B cell (primary cell): ENCODE results near the gene ALG9. TPM values are rescaled to one million over a fixed set of nuclear protein-coding genes. Genes with fewer than 3 reads are reported as not detected.

Experiments used
- ATAC-seq: fragments of 200-7000 bp; cut with Tn5 transposase; one replicate; pipeline ENCODE4 v1.10.0; 2021; ENCODE audit warnings: low read depth, mild to moderate bottlenecking, moderate number of reproducible peaks, moderate library complexity
- CTCF ChIA-PET: fragments of 350-600 bp; sonication (Branson Sonifier 250); formaldehyde crosslinking; loops from one replicate; lab custom pipeline; 2021; ENCODE audit warnings: antibody characterized with exemption, inconsistent platforms; lab: Charles Lee
- POLR2A ChIA-PET: fragments of 350-600 bp; sonication (Branson Sonifier 250); formaldehyde crosslinking; loops from one replicate; lab custom pipeline; 2021; ENCODE audit warnings: antibody characterized with exemption; lab: Charles Lee
- DNase-seq: peaks from one replicate; pipeline ENCODE4 v3.0.0; 2013
- H2AFZ ChIP-seq: 2 replicates; pipeline ENCODE4 v1.6.1; 2012; ENCODE audit warnings: mild to moderate bottlenecking, low read depth, low read length; ENCODE audit not compliant: insufficient read depth, poor library complexity, severe bottlenecking
- H3K27ac ChIP-seq, 2 donors: 1 replicate in 1 of 2; 2 replicates in 1 of 2; pipeline ENCODE4 v1.5.1; 2012 to 2013; ENCODE audit warnings: low read length in 2 of 2, mild to moderate bottlenecking in 2 of 2, moderate library complexity in 1 of 2
- H3K27me3 ChIP-seq, 4 experiments: fragments of 200-600 bp in 1 of 4; sonication (generic) in 1 of 4; replicated peaks in 1 of 4; 1 replicate in 2 of 4; 2 replicates in 2 of 4; pipeline versions ENCODE4 v1.6.1 to v1.7.0; 2013 to 2016; ENCODE audit warnings: low read length in 3 of 4, mild to moderate bottlenecking in 2 of 4, mixed read lengths in 1 of 4, moderate library complexity in 1 of 4; ENCODE audit not compliant: insufficient read depth in 4 of 4, control insufficient read depth in 3 of 4; ENCODE audit errors: control extremely low read depth in 1 of 4
- H3K36me3 ChIP-seq, 2 experiments: replicated peaks in 1 of 2; 1 replicate in 1 of 2; 2 replicates in 1 of 2; pipeline versions ENCODE4 v1.6.1 to v1.7.1; 2013; ENCODE audit warnings: low read length in 1 of 2; ENCODE audit not compliant: insufficient read depth in 2 of 2, control insufficient read depth in 1 of 2; ENCODE audit errors: control extremely low read depth in 1 of 2, extremely low read depth in 1 of 2
- H3K4me1 ChIP-seq, 2 donors: fragments of 200-600 bp in 1 of 2; sonication (generic) in 1 of 2; 1 replicate in 1 of 2; 2 replicates in 1 of 2; pipeline versions ENCODE4 v1.5.1 to v1.6.1; 2013 to 2017; ENCODE audit warnings: low read length in 2 of 2; ENCODE audit not compliant: control insufficient read depth in 2 of 2, insufficient read depth in 2 of 2
- H3K4me2 ChIP-seq: replicated peaks from 2 replicates; pipeline ENCODE3; 2012; ENCODE audit warnings: mild to moderate bottlenecking, low read depth, low read length; ENCODE audit not compliant: poor library complexity, severe bottlenecking
- H3K4me3 ChIP-seq, 5 experiments: fragments of 200-600 bp in 1 of 5; sonication (generic) in 1 of 5; 1 replicate in 3 of 5; 2 replicates in 2 of 5; pipeline versions ENCODE4 v1.5.1 to v1.7.0; 2011 to 2016; ENCODE audit warnings: low read length in 4 of 5, mild to moderate bottlenecking in 4 of 5, low read depth in 2 of 5, control low read depth in 1 of 5, moderate library complexity in 1 of 5; ENCODE audit not compliant: insufficient read depth in 1 of 5; ENCODE audit errors: control extremely low read depth in 1 of 5, extremely low read depth in 1 of 5
- H3K79me2 ChIP-seq: fragments of 200-600 bp; sonication (generic); one replicate; pipeline ENCODE4 v1.6.0; 2016; ENCODE audit warnings: low read length; ENCODE audit not compliant: control insufficient read depth, insufficient read depth
- H3K9ac ChIP-seq: fragments of 200-600 bp; sonication (generic); 2 replicates; pipeline ENCODE4 v1.6.1; 2017; ENCODE audit warnings: mild to moderate bottlenecking, low read length, moderate library complexity
- H3K9me3 ChIP-seq, 3 donors: one replicate each; pipeline versions ENCODE4 v1.6.1 to v1.7.1; 2013; ENCODE audit warnings: low read length in 2 of 3; ENCODE audit not compliant: control insufficient read depth in 2 of 3, insufficient read depth in 1 of 3; ENCODE audit errors: control extremely low read depth in 1 of 3
- H4K20me1 ChIP-seq: 2 replicates; pipeline ENCODE4 v1.6.0; 2012; ENCODE audit warnings: mild to moderate bottlenecking, low read length; ENCODE audit not compliant: insufficient read depth, control insufficient read depth, poor library complexity, severe bottlenecking
- H3K27ac Mint-ChIP-seq: one replicate; pipeline ENCODE4 v1.8.0; 2021; ENCODE audit warnings: mixed read lengths
- H3K27me3 Mint-ChIP-seq: one replicate; pipeline ENCODE4 v1.8.0; 2021; ENCODE audit warnings: mixed read lengths
- H3K4me1 Mint-ChIP-seq: one replicate; pipeline ENCODE4 v1.8.0; 2021; ENCODE audit warnings: mixed read lengths
- H3K4me3 Mint-ChIP-seq: one replicate; pipeline ENCODE4 v1.8.0; 2021; ENCODE audit warnings: mixed read lengths
- H3K9me3 Mint-ChIP-seq: one replicate; pipeline ENCODE4 v1.8.0; 2022; ENCODE audit warnings: mixed read lengths; ENCODE audit not compliant: insufficient read depth
- CTCF ChIP-seq: fragments of 200-600 bp; IDR thresholded peaks from one replicate; pipeline ENCODE4 v1.8.0; 2022; ENCODE audit warnings: antibody characterized with exemption, mild to moderate bottlenecking
- EZH2 ChIP-seq: IDR thresholded peaks from 2 replicates; pipeline ENCODE4 v1.6.1; 2012; ENCODE audit warnings: borderline replicate concordance, low read depth, mild to moderate bottlenecking, moderate library complexity, low read length; ENCODE audit not compliant: insufficient read depth, poor library complexity, severe bottlenecking
- WGBS: methylation state at CpG from one replicate; pipeline ENCODE4 v1.1.5; 2013; ENCODE audit warnings: missing lambda C conversion rate; ENCODE audit not compliant: insufficient coverage; 5-methylcytosine and 5-hydroxymethylcytosine counted together
- intact Hi-C: fragments of 100-400 bp; cut with micrococcal nuclease; formaldehyde crosslinking; loops from one replicate; pipeline ENCODE4 v1.10.0; 2022
- polyA plus RNA-seq: library from polyadenylated mRNA; depleted of rRNA; stranded (reverse); fragments of >200 nt; gene quantifications from 2 replicates; pipeline ENCODE4 v1.2.3, GENCODE V29; 2012
- total RNA-seq, 2 donors: library from RNA; stranded (reverse); fragments of 120-200 nt in 1 of 2; gene quantifications; 1 replicate in 1 of 2; 2 replicates in 1 of 2; pipeline versions ENCODE4 v1.2.3 to v1.2.4, GENCODE V29; 2013 to 2022

Gene ALG9
- total and polyA plus RNA-seq, 2 donors (not counting 1 experiment from before 2014, with no cell fraction given): 21.2 to 29.9 TPM

- no peak overlapping the region for H3K27ac ChIP-seq
- H3K4me2 ChIP-seq: no peak overlapping the region
- POLR2A ChIA-PET: no interaction called here
- no peak overlapping the region for H3K9ac ChIP-seq
- TF ChIP-seq EZH2: no peak
- no peak for TF ChIP-seq CTCF
- no peaks in the 10 kb centered on the region for H3K9me3 ChIP-seq
- Mint-ChIP-seq H3K4me1 (no peaks in the 10 kb centered on the region), H3K4me3 (no peak overlapping the region), H3K27me3 (no peaks in the 10 kb centered on the region), H3K27ac (no peak overlapping the region), H3K9me3 (no peaks in the 10 kb centered on the region)
- no peak for DNase-seq
- peaks cover 7 to 57% of the 10 kb centered on the region in 2 experiments for H3K36me3 ChIP-seq
- H3K27me3 ChIP-seq: no peaks in the 10 kb centered on the region
- no peaks in the 10 kb centered on the region for H3K79me2 ChIP-seq
- CTCF ChIA-PET: interaction anchor here (1.0 to 2.2 kb wide), 3 partner anchors 9 to 248 kb away, joined by 3 to 14 read pairs (median 3); no protein-coding TSS in a partner anchor
- no peak for ATAC-seq
- H4K20me1 ChIP-seq: no peaks in the 10 kb centered on the region
- intact Hi-C loops: no loop called here
- H2AFZ ChIP-seq: no peak overlapping the region
- H3K4me3 ChIP-seq: no peak overlapping the region
- 92% methylated on average over 3 of the region's 4 CpGs for WGBS
- H3K4me1 ChIP-seq: no peaks in the 10 kb centered on the region
Observed at GRCh38 chr11:111833524-111833923, 37.9 kb downstream of the ALG9 start.

GRCh38 chr11:111829185-111829968 is 42.0 kb downstream of the ALG9 start:
- intact Hi-C loops: no loop called here
- Histone ChIP-seq H3K4me3 (no peak overlapping the region), H2AFZ (no peak overlapping the region), H3K9me3 (no peaks in the 10 kb centered on the region), H3K27me3 (no peaks in the 10 kb centered on the region), H3K79me2 (no peaks in the 10 kb centered on the region), H3K4me2 (no peak overlapping the region), H3K9ac (no peak overlapping the region), H3K27ac (no peak overlapping the region), H3K36me3 (peaks cover 7 to 26% of the 10 kb centered on the region in 2 experiments), H4K20me1 (no peaks in the 10 kb centered on the region), H3K4me1 (no peaks in the 10 kb centered on the region)
- no peak for TF ChIP-seq CTCF
- no peak for TF ChIP-seq EZH2
- ChIA-PET CTCF (interaction anchor here (1.0 to 1.8 kb wide), 2 partner anchors 12 to 52 kb away, joined by 4 read pairs; no protein-coding TSS in a partner anchor), POLR2A (interaction anchor here (0.6 kb wide), 1 partner anchor 16 kb away, joined by 9 read pairs; no protein-coding TSS in a partner anchor)
- H3K4me3 Mint-ChIP-seq: no peak overlapping the region
- DNase-seq: no peak
- no peaks in the 10 kb centered on the region for H3K9me3 Mint-ChIP-seq
- H3K4me1 Mint-ChIP-seq: no peaks in the 10 kb centered on the region
- no peak overlapping the region for H3K27ac Mint-ChIP-seq
- no peaks in the 10 kb centered on the region for H3K27me3 Mint-ChIP-seq
- 94% methylated on average over 2 of the region's 5 CpGs for WGBS
- ATAC-seq: no peak
